Activated naive CD4-positive, alpha-beta T cell (primary cell): Measurements from ENCODE around the gene HYAL2.
"Not testable (repeated sequence)": the region's sequence is repeated elsewhere in the genome, so short reads cannot be mapped to it uniquely, and the experiment has no call there.

Source experiments
- DNase-seq, 4 experiments: peaks; one replicate each; lab custom pipeline; 2025; lab: John Stamatoyannopoulos, UW

The HYAL2 gene

GRCh38 chr3:50292159-50293078, 30.1 kb downstream of the HYAL2 start, which contains the start of gene IFRD2:
IFRD2 (minus strand) TSS chr3:50292429; CDS start chr3:50292274, 155 bp downstream.
- DNase-seq: peak; percentile 83 to 93 (median 90)

GRCh38 chr3:50290161-50290641, 32.3 kb downstream of the HYAL2 start:
- no peak for DNase-seq

GRCh38 chr3:50289130-50289529, 33.4 kb downstream of the HYAL2 start:
- no peak for DNase-seq

- no peak for DNase-seq
These were observed 34.0 kb downstream of the HYAL2 start for GRCh38 chr3:50288387-50289007.

- no peak for DNase-seq
These were observed 35.3 kb downstream of the HYAL2 start for GRCh38 chr3:50287262-50287661.

- DNase-seq: no peak
These were observed 36.0 kb downstream of the HYAL2 start for GRCh38 chr3:50286322-50287227.

- DNase-seq: not testable (repeated sequence)
These were observed 38.4 kb downstream of the HYAL2 start for GRCh38 chr3:50284121-50284520.

GRCh38 chr3:50279255-50280016, 43.1 kb downstream of the HYAL2 start:
- DNase-seq: no peak

- DNase-seq: no peak
These were observed 43.7 kb downstream of the HYAL2 start, which contains the start of gene LSMEM2 for GRCh38 chr3:50278880-50279224. LSMEM2 (plus strand) TSS chr3:50279087; CDS start chr3:50279114, 27 bp downstream.

GRCh38 chr3:50278123-50278879, 44.2 kb downstream of the HYAL2 start:
- no peak for DNase-seq

GRCh38 chr3:50276762-50277101, 45.8 kb downstream of the HYAL2 start:
- DNase-seq: no peak

GRCh38 chr3:50275996-50276761, 46.4 kb downstream of the HYAL2 start:
- DNase-seq: no peak

- no peak for DNase-seq
These were observed 47.2 kb downstream of the HYAL2 start for GRCh38 chr3:50275141-50275995.

- peak in 2 of 4 experiments; percentile 37 to 44 for DNase-seq
These were observed 48.0 kb downstream of the HYAL2 start for GRCh38 chr3:50274371-50275104.

GRCh38 chr3:50273689-50274065, 48.9 kb downstream of the HYAL2 start:
- DNase-seq: no peak

- DNase-seq: peak; percentile 75 to 91 (median 87)
These were observed 49.4 kb downstream of the HYAL2 start for GRCh38 chr3:50272911-50273688.

- DNase-seq: not testable (repeated sequence)
These were observed 50.0 kb downstream of the HYAL2 start for GRCh38 chr3:50272538-50272910.
